HG03025 (cell line): ENCODE results near the gene KRTAP17-1.

Experiments used
- ATAC-seq: cut with Tn5 transposase; IDR thresholded peaks from one replicate; pipeline ENCODE4 v1.9.1; 2021; ENCODE audit warnings: mild to moderate bottlenecking, moderate library complexity; ENCODE audit not compliant: unreplicated experiment, low FRiP score

Gene KRTAP17-1

DNA sequence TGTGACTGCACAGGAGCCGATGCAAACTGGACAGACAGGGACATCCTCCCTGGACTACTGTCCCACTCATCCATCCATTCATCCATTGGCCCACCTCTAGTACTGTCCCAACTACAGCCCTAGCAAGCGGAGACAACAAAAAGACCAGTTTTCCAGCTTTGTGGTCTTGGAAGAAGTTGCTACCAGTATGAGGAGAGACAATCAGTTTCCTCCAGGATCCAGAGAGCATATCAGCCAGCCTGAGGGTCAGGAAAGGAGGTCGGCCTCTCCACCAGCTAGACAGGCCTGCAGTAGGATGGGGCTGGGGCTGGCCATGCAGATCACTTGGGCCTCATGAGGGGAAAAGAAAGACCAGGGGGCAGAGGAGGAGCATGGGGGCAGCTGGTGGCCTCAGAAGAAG lies 18.3 kb upstream of the KRTAP17-1 start:
- no peak for ATAC-seq

GRCh38 chr17:41333098-41333497 lies 17.6 kb upstream of the KRTAP17-1 start:
- ATAC-seq, result no peak

- no peak for ATAC-seq
Observed at GRCh38 chr17:41332239-41332638, 16.7 kb upstream of the KRTAP17-1 start.

DNA sequence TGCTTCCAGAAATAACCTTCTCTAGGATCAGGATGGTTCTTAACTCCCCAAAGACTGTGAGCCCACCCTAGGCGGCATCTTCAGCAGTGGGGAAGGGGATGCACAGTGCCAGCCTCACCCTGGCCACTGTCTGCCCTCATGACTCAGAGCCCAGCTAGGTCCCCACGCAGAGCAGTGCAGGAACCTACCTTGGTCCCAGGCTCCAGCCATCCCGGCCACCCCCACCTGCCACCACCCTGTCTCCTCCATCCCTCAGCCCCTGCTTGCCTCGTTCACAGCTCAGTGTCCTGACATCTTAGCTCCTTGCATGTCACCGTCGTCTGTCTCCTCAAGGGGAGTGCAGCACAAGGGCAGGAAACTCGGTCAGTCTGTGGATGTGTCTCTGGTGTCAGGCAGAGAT lies 16.1 kb upstream of the KRTAP17-1 start:
- ATAC-seq, result no peak

GRCh38 chr17:41329279-41329948 lies 13.9 kb upstream of the KRTAP17-1 start:
- ATAC-seq, result no peak

GRCh38 chr17:41328207-41328606 lies 12.7 kb upstream of the KRTAP17-1 start:
- ATAC-seq, result no peak

- no peak for ATAC-seq
Observed at GRCh38 chr17:41327411-41328120, 12.1 kb upstream of the KRTAP17-1 start.

DNA sequence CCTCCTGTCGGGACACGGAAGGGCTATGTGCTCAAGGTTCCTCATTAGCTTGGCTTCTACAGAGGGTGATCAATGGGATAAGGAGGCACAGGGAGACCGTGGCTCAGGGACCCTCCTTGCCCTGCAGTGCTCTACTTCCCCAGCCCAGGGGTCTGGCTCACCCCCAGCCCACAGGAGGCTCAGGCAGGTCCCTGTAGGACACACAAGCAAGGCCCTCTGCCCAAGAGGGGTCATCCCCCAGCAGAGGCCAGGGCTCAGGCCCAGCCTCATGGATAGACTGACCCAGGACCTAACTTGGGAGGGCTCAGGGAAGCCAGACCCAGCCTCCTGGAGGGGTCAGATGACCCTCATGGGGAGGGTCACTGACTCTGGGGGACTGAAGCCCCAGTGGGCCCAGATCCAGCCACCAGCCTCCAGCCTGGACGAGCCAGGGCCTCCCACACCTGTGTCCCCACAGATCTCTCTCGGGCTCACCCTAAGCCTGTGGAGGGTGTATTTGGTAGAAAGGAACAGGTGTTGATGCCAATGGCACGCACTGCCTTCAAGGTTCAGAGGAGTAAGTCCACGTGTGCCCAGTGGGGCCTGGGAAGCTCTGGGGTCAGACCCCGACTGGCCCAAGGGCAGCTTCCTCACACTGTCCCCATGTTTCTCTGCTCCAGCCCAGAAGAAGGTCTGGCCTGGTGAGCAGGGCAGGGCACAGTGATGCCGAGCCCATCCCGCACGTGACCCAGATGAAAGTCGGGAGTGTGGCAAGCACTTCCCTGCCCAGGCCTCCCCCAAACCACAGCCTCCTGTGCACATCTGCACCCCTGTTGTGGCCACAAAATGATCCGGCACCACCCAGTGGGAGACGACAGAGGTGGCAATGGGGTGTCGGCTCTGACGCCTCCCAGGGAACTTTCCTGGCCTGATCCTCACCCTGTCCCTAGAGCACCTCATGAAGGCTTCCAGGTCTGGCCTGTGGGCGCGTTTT lies 10.9 kb upstream of the KRTAP17-1 start:
- ATAC-seq, result no peak

- ATAC-seq, result no peak
Observed at GRCh38 chr17:41325611-41326010, 10.1 kb upstream of the KRTAP17-1 start.

- no peak for ATAC-seq
Observed at GRCh38 chr17:41325126-41325525, 9.6 kb upstream of the KRTAP17-1 start.

DNA sequence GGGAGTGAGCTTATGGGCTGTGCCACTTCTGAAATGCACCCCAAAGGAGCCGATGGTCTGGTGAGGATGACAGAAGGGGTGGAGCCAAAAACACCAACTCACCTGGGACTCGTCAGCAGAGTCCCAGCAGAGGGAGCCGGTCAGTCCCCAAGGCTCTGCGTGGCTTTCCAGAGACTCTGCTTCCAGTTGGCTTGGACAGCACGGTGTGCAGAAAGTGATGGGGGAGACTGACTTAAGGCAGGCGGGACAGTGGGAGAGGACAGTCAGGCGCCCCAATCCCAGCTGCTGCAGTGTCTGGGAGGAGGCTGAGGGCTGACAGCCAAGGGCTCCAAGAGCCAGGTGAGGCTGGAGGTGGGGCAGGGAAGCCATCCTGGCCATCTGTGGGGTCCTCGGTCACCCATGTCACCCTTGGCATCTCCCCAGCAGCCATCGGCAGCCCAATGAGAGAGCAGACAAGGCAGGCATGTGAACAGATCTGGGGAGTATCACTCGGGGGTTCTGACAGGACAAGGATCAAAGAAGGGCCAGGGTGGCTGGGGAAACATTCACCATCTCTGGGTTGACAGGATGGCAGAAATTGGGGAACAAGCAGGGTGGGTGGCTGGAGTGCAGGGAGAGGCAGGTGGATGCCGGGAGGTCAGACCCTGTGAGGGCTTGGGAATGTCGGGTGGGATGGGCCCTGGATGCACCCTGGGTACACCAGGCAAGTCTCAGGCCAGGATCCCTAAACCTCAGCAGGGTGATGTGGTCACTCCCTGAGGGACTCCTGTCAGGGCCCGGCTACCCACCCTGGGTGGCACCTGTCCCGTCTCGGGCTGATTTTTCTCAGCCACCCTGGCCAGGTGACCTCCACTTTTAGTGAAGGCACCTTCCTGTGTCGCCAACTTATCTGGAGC lies 8.9 kb upstream of the KRTAP17-1 start:
- ATAC-seq, result no peak

GRCh38 chr17:41322903-41323895 lies 7.7 kb upstream of the KRTAP17-1 start:
- no peak for ATAC-seq

- ATAC-seq, result no peak
Observed at GRCh38 chr17:41322094-41322902, 6.8 kb upstream of the KRTAP17-1 start.

DNA sequence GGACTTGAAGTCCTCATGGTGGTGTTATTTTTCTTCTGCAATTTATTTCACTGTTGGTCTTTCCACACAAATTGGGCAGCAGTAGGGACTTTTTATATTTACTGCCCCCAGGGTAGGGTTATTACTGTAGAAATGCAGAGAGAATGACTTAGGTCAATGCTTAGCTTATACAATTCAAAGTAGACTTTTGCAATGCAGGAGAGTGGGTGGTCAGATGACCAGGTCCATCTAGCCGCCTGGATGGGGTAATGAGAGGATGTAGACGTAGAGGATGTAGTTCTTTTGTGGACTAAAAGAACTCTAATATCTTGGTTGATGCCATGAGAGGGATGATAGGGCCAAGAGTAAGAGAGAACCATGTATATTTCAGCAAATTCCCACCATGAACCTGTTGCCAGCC lies 2.7 kb upstream of the KRTAP17-1 start:
- ATAC-seq, result no peak

- ATAC-seq, result no peak
Observed at GRCh38 chr17:41315814-41316445, 420 bp upstream of the KRTAP17-1 start.

- no peak for ATAC-seq
Observed at GRCh38 chr17:41311111-41311510, 4.4 kb downstream of the KRTAP17-1 start.

GRCh38 chr17:41308918-41309359 lies 6.6 kb downstream of the KRTAP17-1 start, which contains the start of gene KRTAP16-1:
KRTAP16-1 (minus strand) TSS chr17:41309309; CDS start chr17:41309253, 56 bp downstream.
- no peak for ATAC-seq
